ENCODE results near the gene HOXA11. TPM values are rescaled to one million over a fixed set of nuclear protein-coding genes. Genes with fewer than 3 reads are reported as not detected.

HOXA11 gene
- total RNA-seq, 1 donor from 2014 or later: not detected

DNA sequence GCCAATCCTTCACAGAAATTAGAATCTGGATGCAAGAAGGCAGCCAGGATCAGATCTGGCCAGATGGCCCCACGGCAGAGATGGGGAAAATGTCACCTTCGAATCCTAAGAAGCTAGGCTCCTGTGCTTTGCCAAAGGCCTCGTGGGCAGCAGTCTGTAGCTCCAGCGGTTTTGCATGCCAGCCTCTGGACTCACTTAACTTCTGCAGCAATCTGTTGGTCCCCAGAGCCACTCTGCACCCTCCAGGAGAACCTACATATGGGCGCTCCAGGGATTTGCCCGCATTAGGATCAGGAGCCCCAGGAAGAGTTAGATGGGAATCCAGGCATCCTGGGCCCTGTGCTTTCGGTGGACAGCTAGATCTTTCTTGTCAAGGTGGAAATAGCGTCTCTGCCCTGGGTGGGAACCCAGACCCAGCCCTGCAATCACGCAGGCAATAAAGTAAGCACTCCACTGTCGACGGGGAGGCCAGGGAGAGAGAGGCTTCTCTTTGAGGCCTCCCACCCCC, 25.0 kb upstream of the HOXA11 start:
- no peak overlapping the region for H3K27ac ChIP-seq (replicated peaks)
- intact Hi-C loops (cut with micrococcal nuclease): no loop called here
- peaks cover 26% of the 10 kb centered on the region for H3K4me1 ChIP-seq
- H3K36me3 ChIP-seq: no peaks in the 10 kb centered on the region
- DNase-seq: no peak
- no peak overlapping the region for H3K4me3 ChIP-seq
- no peaks in the 10 kb centered on the region for H3K9me3 ChIP-seq (replicated peaks)
- TF ChIP-seq CTCF (IDR thresholded peaks at IDR 0.05; ENCODE audit: borderline replicate concordance): no peak
- H3K27me3 ChIP-seq (ENCODE audit: low read depth): peaks cover 100% of the 10 kb centered on the region

DNA sequence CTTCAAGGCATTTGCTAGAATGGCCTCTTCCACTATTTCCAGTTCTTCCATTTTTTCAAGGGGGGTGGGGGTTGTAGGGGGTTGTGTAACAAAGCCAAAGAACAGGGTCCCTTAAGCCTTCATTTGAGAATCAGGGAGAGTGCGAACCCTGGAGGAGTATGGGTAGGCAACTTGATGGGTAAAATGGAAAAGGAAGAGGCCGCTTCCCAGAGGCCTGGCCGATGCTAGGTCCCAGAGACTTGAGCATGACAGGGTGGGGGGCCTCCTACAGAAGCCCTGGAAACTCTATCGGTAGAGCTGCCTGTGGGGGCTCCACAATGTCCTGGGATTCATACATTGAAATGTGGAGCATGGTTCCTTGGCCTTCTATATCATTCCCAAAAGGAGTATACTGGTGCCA, 24.0 kb upstream of the HOXA11 start:
- TF ChIP-seq CTCF (IDR thresholded peaks at IDR 0.05; ENCODE audit: borderline replicate concordance): no peak
- H3K9me3 ChIP-seq (replicated peaks): no peaks in the 10 kb centered on the region
- peaks cover 32% of the 10 kb centered on the region for H3K4me1 ChIP-seq
- H3K4me3 ChIP-seq: no peak overlapping the region
- intact Hi-C loops (cut with micrococcal nuclease): no loop called here
- H3K27me3 ChIP-seq (ENCODE audit: low read depth): peaks cover 100% of the 10 kb centered on the region
- H3K27ac ChIP-seq (replicated peaks): no peak overlapping the region
- no peaks in the 10 kb centered on the region for H3K36me3 ChIP-seq
- DNase-seq: no peak

GRCh38 chr7:27207348-27207985, 22.4 kb upstream of the HOXA11 start:
- H3K27me3 ChIP-seq (ENCODE audit: low read depth): peaks cover 100% of the 10 kb centered on the region
- H3K9me3 ChIP-seq (replicated peaks): no peaks in the 10 kb centered on the region
- no peak for TF ChIP-seq CTCF (IDR thresholded peaks at IDR 0.05; ENCODE audit: borderline replicate concordance)
- H3K27ac ChIP-seq (replicated peaks): no peak overlapping the region
- peaks cover 18% of the 10 kb centered on the region for H3K4me1 ChIP-seq
- intact Hi-C loops (cut with micrococcal nuclease): no loop called here
- no peak for DNase-seq
- no peak overlapping the region for H3K4me3 ChIP-seq
- no peaks in the 10 kb centered on the region for H3K36me3 ChIP-seq

DNA sequence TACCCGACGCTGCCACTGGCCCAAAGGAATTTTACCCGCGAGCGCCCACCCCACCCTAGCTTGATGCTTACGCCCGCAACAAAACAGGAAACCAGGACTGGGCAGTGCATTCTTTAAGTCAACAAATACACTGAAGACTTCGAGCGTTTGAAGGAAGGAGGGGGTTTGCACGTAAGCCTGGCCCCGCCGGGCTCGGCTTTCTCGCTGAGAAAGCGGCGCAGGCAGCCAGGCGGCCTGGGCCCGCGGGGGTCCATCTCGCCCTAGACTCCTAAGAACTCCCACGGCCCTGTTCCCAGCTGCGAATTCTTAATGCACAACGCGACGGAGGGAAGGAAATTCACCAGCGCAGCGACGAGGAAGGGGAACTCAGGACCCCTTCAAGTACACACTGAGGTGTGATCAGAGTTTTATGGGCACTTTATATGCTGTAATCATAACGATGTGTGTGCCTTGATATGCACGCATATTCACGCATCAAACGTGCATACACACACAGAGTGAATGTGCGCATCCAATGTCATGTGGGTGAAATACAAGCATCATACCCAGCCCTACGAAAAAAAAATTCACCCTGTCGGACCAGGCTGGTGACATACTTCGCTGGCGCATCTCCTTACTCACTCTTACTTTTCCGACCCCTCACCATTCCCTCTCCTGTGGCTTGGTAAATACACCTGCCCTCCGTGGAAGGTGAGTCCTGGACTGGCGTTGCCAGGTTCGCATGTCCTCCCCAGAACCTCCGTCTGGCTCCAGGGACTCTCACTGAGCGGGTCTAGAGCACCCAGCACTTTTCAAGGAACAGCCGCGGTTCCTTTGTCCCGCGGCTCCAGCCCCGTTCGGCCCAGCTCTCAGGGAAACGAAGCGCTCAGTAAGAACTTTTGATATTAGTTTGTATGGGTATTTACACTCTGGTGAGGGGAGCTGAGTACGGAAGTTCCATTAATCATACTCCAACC, 20.6 kb upstream of the HOXA11 start:
- no peak for TF ChIP-seq CTCF (IDR thresholded peaks at IDR 0.05; ENCODE audit: borderline replicate concordance)
- peaks cover 29% of the 10 kb centered on the region for H3K4me1 ChIP-seq
- no peak for DNase-seq
- intact Hi-C loops (cut with micrococcal nuclease): no loop called here
- H3K27me3 ChIP-seq (ENCODE audit: low read depth): peaks cover 100% of the 10 kb centered on the region
- no peaks in the 10 kb centered on the region for H3K9me3 ChIP-seq (replicated peaks)
- H3K4me3 ChIP-seq: peak overlapping the region; percentile 41
- no peak overlapping the region for H3K27ac ChIP-seq (replicated peaks)
- H3K36me3 ChIP-seq: no peaks in the 10 kb centered on the region

DNA sequence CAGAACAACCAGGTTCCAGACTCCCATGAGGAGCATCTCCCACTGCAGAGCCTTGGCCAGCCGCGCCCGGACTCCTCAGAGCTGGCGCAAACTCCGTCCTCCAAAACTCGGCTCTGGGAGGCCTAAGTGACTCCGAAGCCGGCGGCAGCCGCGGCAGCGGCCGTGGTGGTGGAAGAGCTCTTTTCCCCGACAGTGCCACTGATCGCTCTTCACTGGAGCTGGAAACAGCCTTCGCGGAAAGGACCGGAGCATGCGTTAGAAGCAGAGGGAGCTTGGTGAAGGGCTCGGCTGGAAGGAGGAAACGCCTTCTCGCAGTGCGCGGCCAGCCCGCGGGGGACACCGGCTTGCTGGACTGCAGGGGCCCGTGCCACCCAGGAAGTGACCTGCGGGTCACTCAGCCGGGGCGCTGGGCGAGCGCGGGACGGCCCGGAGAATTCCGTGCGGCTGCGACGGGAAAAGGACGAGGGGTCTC, 19.9 kb upstream of the HOXA11 start:
- no peak overlapping the region for H3K27ac ChIP-seq (replicated peaks)
- peaks cover 32% of the 10 kb centered on the region for H3K4me1 ChIP-seq
- no peaks in the 10 kb centered on the region for H3K9me3 ChIP-seq (replicated peaks)
- peak overlapping the region; percentile 41 for H3K4me3 ChIP-seq
- H3K36me3 ChIP-seq: no peaks in the 10 kb centered on the region
- DNase-seq: no peak
- peaks cover 100% of the 10 kb centered on the region for H3K27me3 ChIP-seq (ENCODE audit: low read depth)
- intact Hi-C loops (cut with micrococcal nuclease): no loop called here
- no peak for TF ChIP-seq CTCF (IDR thresholded peaks at IDR 0.05; ENCODE audit: borderline replicate concordance)

All from left ventricle myocardium inferior (tissue), 1 donor.